ENCODE measurements around the gene C3. TPM values are rescaled to one million over a fixed set of nuclear protein-coding genes. Genes with fewer than 3 reads are reported as not detected.
"Not testable (repeated sequence)": the region's sequence is repeated elsewhere in the genome, so short reads cannot be mapped to it uniquely, and the experiment has no call there.

The C3 gene
- total and polyA plus RNA-seq, 2 experiments from 2014 or later: 5.1 to 17.7 TPM

GRCh38 chr19:6639439-6639838, 81.0 kb downstream of the C3 start (continued):
- TF ChIP-seq, protein P1, sequence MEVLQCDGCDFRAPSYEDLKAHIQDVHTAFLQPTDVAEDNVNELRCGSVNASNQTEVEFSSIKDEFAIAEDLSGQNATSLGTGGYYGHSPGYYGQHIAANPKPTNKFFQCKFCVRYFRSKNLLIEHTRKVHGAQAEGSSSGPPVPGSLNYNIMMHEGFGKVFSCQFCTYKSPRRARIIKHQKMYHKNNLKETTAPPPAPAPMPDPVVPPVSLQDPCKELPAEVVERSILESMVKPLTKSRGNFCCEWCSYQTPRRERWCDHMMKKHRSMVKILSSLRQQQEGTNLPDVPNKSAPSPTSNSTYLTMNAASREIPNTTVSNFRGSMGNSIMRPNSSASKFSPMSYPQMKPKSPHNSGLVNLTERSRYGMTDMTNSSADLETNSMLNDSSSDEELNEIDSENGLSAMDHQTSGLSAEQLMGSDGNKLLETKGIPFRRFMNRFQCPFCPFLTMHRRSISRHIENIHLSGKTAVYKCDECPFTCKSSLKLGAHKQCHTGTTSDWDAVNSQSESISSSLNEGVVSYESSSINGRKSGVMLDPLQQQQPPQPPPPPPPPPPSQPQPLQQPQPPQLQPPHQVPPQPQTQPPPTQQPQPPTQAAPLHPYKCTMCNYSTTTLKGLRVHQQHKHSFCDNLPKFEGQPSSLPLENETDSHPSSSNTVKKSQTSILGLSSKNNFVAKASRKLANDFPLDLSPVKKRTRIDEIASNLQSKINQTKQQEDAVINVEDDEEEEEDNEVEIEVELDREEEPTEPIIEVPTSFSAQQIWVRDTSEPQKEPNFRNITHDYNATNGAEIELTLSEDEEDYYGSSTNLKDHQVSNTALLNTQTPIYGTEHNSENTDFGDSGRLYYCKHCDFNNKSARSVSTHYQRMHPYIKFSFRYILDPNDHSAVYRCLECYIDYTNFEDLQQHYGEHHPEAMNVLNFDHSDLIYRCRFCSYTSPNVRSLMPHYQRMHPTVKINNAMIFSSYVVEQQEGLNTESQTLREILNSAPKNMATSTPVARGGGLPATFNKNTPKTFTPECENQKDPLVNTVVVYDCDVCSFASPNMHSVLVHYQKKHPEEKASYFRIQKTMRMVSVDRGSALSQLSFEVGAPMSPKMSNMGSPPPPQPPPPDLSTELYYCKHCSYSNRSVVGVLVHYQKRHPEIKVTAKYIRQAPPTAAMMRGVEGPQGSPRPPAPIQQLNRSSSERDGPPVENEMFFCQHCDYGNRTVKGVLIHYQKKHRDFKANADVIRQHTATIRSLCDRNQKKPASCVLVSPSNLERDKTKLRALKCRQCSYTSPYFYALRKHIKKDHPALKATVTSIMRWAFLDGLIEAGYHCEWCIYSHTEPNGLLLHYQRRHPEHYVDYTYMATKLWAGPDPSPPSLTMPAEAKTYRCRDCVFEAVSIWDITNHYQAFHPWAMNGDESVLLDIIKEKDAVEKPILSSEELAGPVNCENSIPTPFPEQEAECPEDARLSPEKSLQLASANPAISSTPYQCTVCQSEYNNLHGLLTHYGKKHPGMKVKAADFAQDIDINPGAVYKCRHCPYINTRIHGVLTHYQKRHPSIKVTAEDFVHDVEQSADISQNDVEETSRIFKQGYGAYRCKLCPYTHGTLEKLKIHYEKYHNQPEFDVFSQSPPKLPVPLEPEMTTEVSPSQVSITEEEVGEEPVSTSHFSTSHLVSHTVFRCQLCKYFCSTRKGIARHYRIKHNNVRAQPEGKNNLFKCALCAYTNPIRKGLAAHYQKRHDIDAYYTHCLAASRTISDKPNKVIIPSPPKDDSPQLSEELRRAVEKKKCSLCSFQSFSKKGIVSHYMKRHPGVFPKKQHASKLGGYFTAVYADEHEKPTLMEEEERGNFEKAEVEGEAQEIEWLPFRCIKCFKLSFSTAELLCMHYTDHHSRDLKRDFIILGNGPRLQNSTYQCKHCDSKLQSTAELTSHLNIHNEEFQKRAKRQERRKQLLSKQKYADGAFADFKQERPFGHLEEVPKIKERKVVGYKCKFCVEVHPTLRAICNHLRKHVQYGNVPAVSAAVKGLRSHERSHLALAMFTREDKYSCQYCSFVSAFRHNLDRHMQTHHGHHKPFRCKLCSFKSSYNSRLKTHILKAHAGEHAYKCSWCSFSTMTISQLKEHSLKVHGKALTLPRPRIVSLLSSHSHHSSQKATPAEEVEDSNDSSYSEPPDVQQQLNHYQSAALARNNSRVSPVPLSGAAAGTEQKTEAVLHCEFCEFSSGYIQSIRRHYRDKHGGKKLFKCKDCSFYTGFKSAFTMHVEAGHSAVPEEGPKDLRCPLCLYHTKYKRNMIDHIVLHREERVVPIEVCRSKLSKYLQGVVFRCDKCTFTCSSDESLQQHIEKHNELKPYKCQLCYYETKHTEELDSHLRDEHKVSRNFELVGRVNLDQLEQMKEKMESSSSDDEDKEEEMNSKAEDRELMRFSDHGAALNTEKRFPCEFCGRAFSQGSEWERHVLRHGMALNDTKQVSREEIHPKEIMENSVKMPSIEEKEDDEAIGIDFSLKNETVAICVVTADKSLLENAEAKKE (CRISPR knock-in tag; IDR thresholded peaks at IDR 0.05): no peak
- TF ChIP-seq JUNB (IDR thresholded peaks at IDR 0.05; ENCODE audit: unreplicated experiment): no peak
- TF ChIP-seq EZH2 (IDR thresholded peaks at IDR 0.05; ENCODE audit: low read depth, unreplicated experiment): no peak

GRCh38 chr19:6633456-6633813, 87.0 kb downstream of the C3 start:
- not testable (repeated sequence) for ATAC-seq; H3K4me1 Mint-ChIP-seq; H3K4me2 ChIP-seq; H3K27ac ChIP-seq (ENCODE audit: low read depth); H3K4me3 ChIP-seq; H3K36me3 ChIP-seq (ENCODE audit: insufficient read depth); H3K27me3 Mint-ChIP-seq (ENCODE audit: insufficient read depth, low read depth, poor library complexity); H3F3A ChIP-seq (replicated peaks; ENCODE audit: low read depth); H3K9me2 ChIP-seq (ENCODE audit: insufficient read depth); H3K79me2 ChIP-seq (replicated peaks; ENCODE audit: insufficient read depth); DNase-seq (ENCODE audit: low spot score); H3K4me1 ChIP-seq (ENCODE audit: insufficient read depth); H3K27me3 ChIP-seq (ENCODE audit: insufficient read depth); H4K20me1 ChIP-seq (replicated peaks; ENCODE audit: insufficient read depth); H3K4me3 Mint-ChIP-seq; H3K27ac Mint-ChIP-seq; H2AFZ ChIP-seq
- Mint-ChIP-seq H3K36me3 (ENCODE audit: low read depth) (peaks cover 35% of the 10 kb centered on the region), H3K9me3 (peaks cover 85% of the 10 kb centered on the region)

- not testable (repeated sequence) for H3K79me2 ChIP-seq (replicated peaks; ENCODE audit: insufficient read depth); H3K27ac ChIP-seq (ENCODE audit: low read depth); H3K27me3 ChIP-seq (ENCODE audit: insufficient read depth); H3K4me3 ChIP-seq; H4K20me1 ChIP-seq (replicated peaks; ENCODE audit: insufficient read depth); H3K4me3 Mint-ChIP-seq; H3K9me2 ChIP-seq (ENCODE audit: insufficient read depth); H3K27me3 Mint-ChIP-seq (ENCODE audit: insufficient read depth, low read depth, poor library complexity); H3K27ac Mint-ChIP-seq; H3K4me1 Mint-ChIP-seq; ATAC-seq; H2AFZ ChIP-seq; H3K36me3 ChIP-seq (ENCODE audit: insufficient read depth); H3K4me1 ChIP-seq (ENCODE audit: insufficient read depth); H3K4me2 ChIP-seq; H3F3A ChIP-seq (replicated peaks; ENCODE audit: low read depth)
- TF ChIP-seq, protein P2, sequence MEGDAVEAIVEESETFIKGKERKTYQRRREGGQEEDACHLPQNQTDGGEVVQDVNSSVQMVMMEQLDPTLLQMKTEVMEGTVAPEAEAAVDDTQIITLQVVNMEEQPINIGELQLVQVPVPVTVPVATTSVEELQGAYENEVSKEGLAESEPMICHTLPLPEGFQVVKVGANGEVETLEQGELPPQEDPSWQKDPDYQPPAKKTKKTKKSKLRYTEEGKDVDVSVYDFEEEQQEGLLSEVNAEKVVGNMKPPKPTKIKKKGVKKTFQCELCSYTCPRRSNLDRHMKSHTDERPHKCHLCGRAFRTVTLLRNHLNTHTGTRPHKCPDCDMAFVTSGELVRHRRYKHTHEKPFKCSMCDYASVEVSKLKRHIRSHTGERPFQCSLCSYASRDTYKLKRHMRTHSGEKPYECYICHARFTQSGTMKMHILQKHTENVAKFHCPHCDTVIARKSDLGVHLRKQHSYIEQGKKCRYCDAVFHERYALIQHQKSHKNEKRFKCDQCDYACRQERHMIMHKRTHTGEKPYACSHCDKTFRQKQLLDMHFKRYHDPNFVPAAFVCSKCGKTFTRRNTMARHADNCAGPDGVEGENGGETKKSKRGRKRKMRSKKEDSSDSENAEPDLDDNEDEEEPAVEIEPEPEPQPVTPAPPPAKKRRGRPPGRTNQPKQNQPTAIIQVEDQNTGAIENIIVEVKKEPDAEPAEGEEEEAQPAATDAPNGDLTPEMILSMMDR (conservative IDR thresholded peaks at IDR 0.05; ENCODE audit: low read depth in 2 of 2): peak; percentile 62 to 84
- peaks cover 85% of the 10 kb centered on the region for H3K9me3 Mint-ChIP-seq
- peaks cover 30% of the 10 kb centered on the region for H3K36me3 Mint-ChIP-seq (ENCODE audit: low read depth)
- DNase-seq (ENCODE audit: low spot score): peak; percentile 81
These were observed 87.5 kb downstream of the C3 start for GRCh38 chr19:6632747-6633455.

All from GM23338 (cell line).